ENCODE results near the gene BUB3.

The BUB3 gene

GRCh38 chr10:123205041-123205440 is 50.8 kb downstream of the BUB3 start:
- DNase-seq = no peak

DNA sequence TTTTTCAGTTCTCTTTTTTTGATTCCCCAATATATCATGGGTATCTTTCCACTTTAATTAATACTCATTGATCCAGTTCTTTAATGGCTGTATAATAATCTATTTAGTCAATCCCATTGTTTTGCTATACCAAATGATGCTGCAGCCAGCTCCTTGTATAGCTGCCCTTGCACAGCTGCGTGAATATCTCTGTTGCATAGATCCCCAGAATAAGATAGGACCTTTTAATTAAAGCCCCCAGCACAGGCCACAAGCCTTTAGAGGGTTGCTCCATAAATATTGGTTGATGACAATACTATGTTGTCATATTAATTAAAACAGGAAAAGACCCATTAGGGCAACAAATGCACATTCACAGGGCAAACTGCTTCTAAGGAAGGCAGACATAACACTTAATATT is 57.9 kb downstream of the BUB3 start:
- no peak for DNase-seq

GRCh38 chr10:123212640-123213039 is 58.4 kb downstream of the BUB3 start:
- no peak for DNase-seq

GRCh38 chr10:123213192-123213591 is 59.0 kb downstream of the BUB3 start:
- no peak for DNase-seq

Measured in activated effector memory CD4-positive, alpha-beta T cell treated with Interleukin-2 at 50 U/mL for 16 hours (primary cell).